Measurements from ENCODE around the gene STX8.

STX8 gene

GRCh38 chr17:9209781-9210370 is 365.7 kb downstream of the STX8 start:
- TF ChIP-seq, protein P1, sequence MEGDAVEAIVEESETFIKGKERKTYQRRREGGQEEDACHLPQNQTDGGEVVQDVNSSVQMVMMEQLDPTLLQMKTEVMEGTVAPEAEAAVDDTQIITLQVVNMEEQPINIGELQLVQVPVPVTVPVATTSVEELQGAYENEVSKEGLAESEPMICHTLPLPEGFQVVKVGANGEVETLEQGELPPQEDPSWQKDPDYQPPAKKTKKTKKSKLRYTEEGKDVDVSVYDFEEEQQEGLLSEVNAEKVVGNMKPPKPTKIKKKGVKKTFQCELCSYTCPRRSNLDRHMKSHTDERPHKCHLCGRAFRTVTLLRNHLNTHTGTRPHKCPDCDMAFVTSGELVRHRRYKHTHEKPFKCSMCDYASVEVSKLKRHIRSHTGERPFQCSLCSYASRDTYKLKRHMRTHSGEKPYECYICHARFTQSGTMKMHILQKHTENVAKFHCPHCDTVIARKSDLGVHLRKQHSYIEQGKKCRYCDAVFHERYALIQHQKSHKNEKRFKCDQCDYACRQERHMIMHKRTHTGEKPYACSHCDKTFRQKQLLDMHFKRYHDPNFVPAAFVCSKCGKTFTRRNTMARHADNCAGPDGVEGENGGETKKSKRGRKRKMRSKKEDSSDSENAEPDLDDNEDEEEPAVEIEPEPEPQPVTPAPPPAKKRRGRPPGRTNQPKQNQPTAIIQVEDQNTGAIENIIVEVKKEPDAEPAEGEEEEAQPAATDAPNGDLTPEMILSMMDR (IDR thresholded peaks at IDR 0.05; ENCODE audit: insufficient read depth, low read length, missing control alignments), result no peak
- CTCF ChIA-PET, result no interaction called here
- H3K4me3 ChIP-seq (ENCODE audit: low read depth, low read length), result no peak overlapping the region
- no peak for DNase-seq (ENCODE audit: low read depth, low spot score)
- POLR2A ChIA-PET, result no interaction called here

- TF ChIP-seq, protein P1 (IDR thresholded peaks at IDR 0.05; ENCODE audit: insufficient read depth, low read length, missing control alignments), result no peak
- H3K4me3 ChIP-seq (ENCODE audit: low read depth, low read length), result no peak overlapping the region
- CTCF ChIA-PET, result no interaction called here
- POLR2A ChIA-PET, result no interaction called here
- no peak for DNase-seq (ENCODE audit: low read depth, low spot score)
These were observed 366.3 kb downstream of the STX8 start for GRCh38 chr17:9209347-9209746.

DNA sequence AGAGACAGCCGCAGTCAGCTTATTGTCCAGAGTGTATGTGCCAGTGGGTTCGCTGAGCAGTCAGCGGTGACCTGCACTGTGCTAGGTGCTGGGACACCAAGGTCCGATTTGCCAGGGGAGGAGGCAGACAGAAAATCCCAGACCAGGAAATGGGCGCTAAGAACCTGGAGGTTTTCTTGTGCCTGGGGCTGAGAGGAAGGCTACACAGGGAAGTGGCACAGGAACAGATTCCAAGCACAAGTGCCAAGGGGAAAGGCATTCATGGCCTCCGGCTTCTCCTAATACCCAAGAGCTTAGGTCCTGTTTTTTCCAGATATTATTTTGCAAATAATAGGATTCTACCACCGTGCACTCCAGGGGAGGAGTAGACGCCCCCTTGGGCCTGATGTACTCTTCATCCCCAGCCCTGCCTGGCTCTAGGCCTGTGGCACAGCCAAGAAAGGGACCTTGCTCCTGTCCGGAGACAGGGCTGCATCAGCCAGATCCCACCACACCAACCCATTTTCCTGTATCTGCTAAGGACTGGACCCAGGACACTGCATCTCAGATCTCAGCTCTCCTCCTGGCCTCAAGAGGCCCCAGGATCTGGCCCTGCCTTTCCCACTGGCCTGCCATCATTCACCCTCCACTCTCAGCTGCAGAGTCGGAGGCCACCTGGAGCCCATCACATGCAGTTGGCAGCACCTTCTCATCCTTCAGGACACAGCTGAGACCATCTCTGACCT is 367.1 kb downstream of the STX8 start:
- no peak for DNase-seq (ENCODE audit: low read depth, low spot score)
- CTCF ChIA-PET, result no interaction called here
- TF ChIP-seq, protein P1 (IDR thresholded peaks at IDR 0.05; ENCODE audit: insufficient read depth, low read length, missing control alignments), result no peak
- POLR2A ChIA-PET, result no interaction called here
- H3K4me3 ChIP-seq (ENCODE audit: low read depth, low read length), result no peak overlapping the region

- ChIA-PET POLR2A (no interaction called here), CTCF (no interaction called here)
- no peak for DNase-seq (ENCODE audit: low read depth, low spot score)
- TF ChIP-seq, protein P1 (IDR thresholded peaks at IDR 0.05; ENCODE audit: insufficient read depth, low read length, missing control alignments), result no peak
- no peak overlapping the region for H3K4me3 ChIP-seq (ENCODE audit: low read depth, low read length)
These were observed 368.8 kb downstream of the STX8 start for GRCh38 chr17:9206741-9207332.

DNA sequence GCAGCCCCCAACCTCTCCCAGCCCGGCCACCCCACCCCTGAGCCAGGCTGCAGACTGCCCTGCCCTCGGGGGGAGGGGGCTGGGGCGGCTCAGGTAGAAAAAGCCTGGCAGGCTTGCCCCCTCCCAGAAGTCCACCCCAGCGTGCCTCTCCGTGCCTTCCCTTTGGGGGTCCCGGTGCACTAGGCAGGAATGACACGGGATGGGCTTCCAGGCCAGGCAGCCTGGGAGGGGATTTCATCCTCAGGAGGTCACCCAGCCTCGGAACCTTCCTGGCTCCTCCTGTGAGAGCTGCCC is 369.3 kb downstream of the STX8 start:
- CTCF ChIA-PET, result no interaction called here
- POLR2A ChIA-PET, result no interaction called here

More for the DNA sequence above, 369.3 kb downstream of the STX8 start:
- TF ChIP-seq, protein P1 (IDR thresholded peaks at IDR 0.05; ENCODE audit: insufficient read depth, low read length, missing control alignments), result no peak
- DNase-seq (ENCODE audit: low read depth, low spot score), result no peak
- H3K4me3 ChIP-seq (ENCODE audit: low read depth, low read length), result no peak overlapping the region

Measured in AG04449 (cell line).